HepG2 (cell line): ENCODE data around the gene PRKG1. TPM values are rescaled to one million over a fixed set of nuclear protein-coding genes. Genes with fewer than 3 reads are reported as not detected.

ENCODE experiments used
- ATAC-seq: fragments of 200-7000 bp; cut with Tn5 transposase; 3 replicates; pipeline ENCODE4 v1.9.1; 2020; ENCODE audit warnings: mild to moderate bottlenecking, moderate library complexity
- BruUV-seq: library from RNA; stranded (reverse); fragments of 400-500 nt; replicated peaks from 2 replicates; lab custom pipeline; 2021; lab: Mats Ljungman, UMichigan
- CTCF ChIA-PET: fragments of 300-600 bp; formaldehyde crosslinking; extraction: SDS; loops from one replicate; lab custom pipeline; 2021; ENCODE audit warnings: low total read pairs, inconsistent platforms, low intra/inter-chr PET ratio; lab: Yijun Ruan, JAX
- POLR2A ChIA-PET: fragments of 350-600 bp; sonication (Branson Sonifier 250); formaldehyde crosslinking; loops from one replicate; lab custom pipeline; 2020; ENCODE audit warnings: antibody characterized with exemption, inconsistent platforms; lab: Yijun Ruan, JAX
- DNase-seq: peaks from one replicate; pipeline ENCODE4 v3.0.0-alpha.2; 2015; ENCODE audit warnings: low spot score
- FAIRE-seq: peaks from 3 replicates; lab custom pipeline; 2011; peaks lifted over from hg19 to GRCh38; lab: Jason Lieb, UNC
- H2AFZ ChIP-seq: one replicate; pipeline ENCODE4 v1.6.1; 2011; ENCODE audit warnings: low read length, inconsistent platforms
- H3K27ac ChIP-seq: fragments of 300-600 bp; 3 replicates; pipeline ENCODE4 v1.8.0; 2011; ENCODE audit warnings: mixed run types, mild to moderate bottlenecking, mixed read lengths, low read length, inconsistent platforms; ENCODE audit not compliant: insufficient read depth; ENCODE audit errors: extremely low read length
- H3K27me3 ChIP-seq, 2 experiments: fragments of 200-600 bp in 1 of 2; 2 replicates in 1 of 2; 3 replicates in 1 of 2; pipeline versions ENCODE4 v1.6.0 to v1.8.0; 2011; ENCODE audit warnings: low read length in 2 of 2, mild to moderate bottlenecking in 2 of 2, moderate library complexity in 2 of 2, inconsistent platforms in 1 of 2; ENCODE audit not compliant: insufficient read depth in 2 of 2, control insufficient read depth in 1 of 2
- H3K36me3 ChIP-seq, 2 experiments: fragments of 200-600 bp in 1 of 2; replicated peaks in 1 of 2; 2 replicates in 1 of 2; 3 replicates in 1 of 2; pipeline versions ENCODE4 v1.5.1 to v1.8.0; 2011; ENCODE audit warnings: low read length in 2 of 2, inconsistent platforms in 1 of 2; ENCODE audit not compliant: insufficient read depth in 2 of 2, control insufficient read depth in 1 of 2
- H3K4me1 ChIP-seq: 2 replicates; pipeline ENCODE4 v1.5.1; 2012; ENCODE audit warnings: low read length, inconsistent platforms; ENCODE audit not compliant: insufficient read depth
- H3K4me2 ChIP-seq: 2 replicates; pipeline ENCODE4 v1.6.0; 2011; ENCODE audit warnings: low read depth, low read length, inconsistent platforms
- H3K4me3 ChIP-seq, 3 experiments: fragments of 200-600 bp in 1 of 3; sonication (generic), shearing (Covaris generic) in 1 of 3; replicated peaks in 1 of 3; 2 replicates each; pipeline ENCODE4 v1.5.1; 2011 to 2016; ENCODE audit warnings: low read length in 3 of 3, inconsistent platforms in 2 of 3, low read depth in 2 of 3, mild to moderate bottlenecking in 2 of 3, control low read depth in 1 of 3, mixed read lengths in 1 of 3; ENCODE audit not compliant: insufficient read depth in 1 of 3
- H3K79me2 ChIP-seq: one replicate; pipeline ENCODE4 v1.6.1; 2011; ENCODE audit warnings: low read length, inconsistent platforms; ENCODE audit not compliant: insufficient read depth
- H3K9ac ChIP-seq: 2 replicates; pipeline ENCODE4 v1.6.0; 2011; ENCODE audit warnings: mild to moderate bottlenecking, low read depth, low read length, inconsistent platforms; ENCODE audit not compliant: insufficient read depth
- H3K9me3 ChIP-seq: 2 replicates; pipeline ENCODE4 v1.5.1; 2012; ENCODE audit warnings: mild to moderate bottlenecking, low read length
- H4K20me1 ChIP-seq: 2 replicates; pipeline ENCODE4 v1.6.0; 2011; ENCODE audit warnings: inconsistent platforms, mild to moderate bottlenecking, low read length, moderate library complexity; ENCODE audit not compliant: insufficient read depth
- CBX5 ChIP-seq: sonication (generic); formaldehyde crosslinking; IDR thresholded peaks from 2 replicates; pipeline ENCODE4 v1.4.0; 2020; ENCODE audit warnings: missing genetic modification reagents, borderline replicate concordance
- EED ChIP-seq: sonication (generic); formaldehyde crosslinking; IDR thresholded peaks from 2 replicates; pipeline ENCODE4 v1.5.0; 2020; ENCODE audit warnings: mild to moderate bottlenecking, missing genetic modification reagents
- IRX3 ChIP-seq: sonication (generic); formaldehyde crosslinking; IDR thresholded peaks from 2 replicates; pipeline ENCODE4 v1.8.1; 2023; ENCODE audit warnings: mild to moderate bottlenecking, low read depth, missing genetic modification reagents, borderline replicate concordance
- MATR3 ChIP-seq: sonication (generic); formaldehyde crosslinking; IDR thresholded peaks from 2 replicates; pipeline ENCODE4 v1.4.0; 2020; ENCODE audit warnings: missing genetic modification reagents
- NR3C1 ChIP-seq: sonication (generic); formaldehyde crosslinking; IDR thresholded peaks from 2 replicates; pipeline ENCODE4 v1.4.0; 2020; ENCODE audit warnings: missing genetic modification reagents
- RARG ChIP-seq: sonication (generic); formaldehyde crosslinking; IDR thresholded peaks from 2 replicates; pipeline ENCODE4 v1.4.0; 2020; ENCODE audit warnings: low read depth, mild to moderate bottlenecking, missing genetic modification reagents
- RBAK ChIP-seq: sonication (generic); formaldehyde crosslinking; IDR thresholded peaks from 2 replicates; pipeline ENCODE4 v1.5.1; 2020; ENCODE audit warnings: mild to moderate bottlenecking, missing genetic modification reagents
- REL ChIP-seq: sonication (generic); formaldehyde crosslinking; conservative IDR thresholded peaks from 2 replicates; pipeline ENCODE4 v1.8.0; 2022; ENCODE audit warnings: mild to moderate bottlenecking, missing genetic modification reagents, moderate library complexity
- TBX3 ChIP-seq: fragments of 450-650 bp; IDR thresholded peaks from 2 replicates; pipeline ENCODE4 v1.6.1; 2017; ENCODE audit warnings: antibody characterized with exemption, mild to moderate bottlenecking, inconsistent platforms, borderline replicate concordance
- WGBS: methylation state at CpG from one replicate; pipeline ENCODE4 v1.1.6; 2017; ENCODE audit warnings: low lambda C conversion rate; 5-methylcytosine and 5-hydroxymethylcytosine counted together
- in situ Hi-C: cut with HindIII; loops from 2 replicates; pipeline ENCODE4 v1.10.0; 2017; ENCODE audit warnings: low pct_unique_long_range_greater_than_20kb; ENCODE audit not compliant: extremely low pct_ligation_motif_present
- intact Hi-C: fragments of 100-400 bp; cut with micrococcal nuclease; formaldehyde crosslinking; loops from one replicate; pipeline ENCODE4 v1.10.0; 2022; ENCODE audit not compliant: unreplicated experiment
- polyA plus RNA-seq, 8 experiments: library from polyadenylated mRNA; depleted of rRNA in 3 of 8; stranded (reverse) in 7 of 8; unstranded in 1 of 8; fragments of >200 nt; fragmentation: Illumina TruSeq in 4 of 8; extraction: Trizol in 4 of 8; gene quantifications; 2 replicates each; pipeline versions ENCODE4 v1.2.1 to v1.2.3, GENCODE V29; 2011 to 2016; ENCODE audit warnings: low read depth in 4 of 8, missing spikeins in 1 of 8, mixed read lengths in 1 of 8; ENCODE audit not compliant: insufficient read depth in 1 of 8
- total RNA-seq, 5 experiments: library from RNA; depleted of rRNA; stranded (reverse); fragments of >200 nt; fragmentation: Illumina TruSeq; extraction: Trizol; gene quantifications; 2 replicates each; pipeline ENCODE4 v1.2.3, GENCODE V29; 2016; ENCODE audit warnings: low read depth in 1 of 5
- TF ChIP-seq, protein P1 (sequence below): IDR thresholded peaks from 2 replicates; pipeline ENCODE4 v1.4.0; 2020; ENCODE audit warnings: mild to moderate bottlenecking, missing genetic modification reagents
- TF ChIP-seq, protein P2 (sequence below), 2 experiments: sonication (generic) in 1 of 2; formaldehyde crosslinking in 1 of 2; IDR thresholded peaks; 2 replicates each; pipeline versions ENCODE4 v1.4.0 to v1.6.1; 2018 to 2020; ENCODE audit warnings: missing genetic modification reagents in 2 of 2, borderline replicate concordance in 1 of 2, low read depth in 1 of 2, mild to moderate bottlenecking in 1 of 2, missing biosample characterization in 1 of 2

PRKG1 gene
- total and polyA plus RNA-seq, 2 of the 13 experiments (the other 11 are each of a cell fraction or from before 2014, with no cell fraction given): 0.01 TPM; not detected in 1

DNA sequence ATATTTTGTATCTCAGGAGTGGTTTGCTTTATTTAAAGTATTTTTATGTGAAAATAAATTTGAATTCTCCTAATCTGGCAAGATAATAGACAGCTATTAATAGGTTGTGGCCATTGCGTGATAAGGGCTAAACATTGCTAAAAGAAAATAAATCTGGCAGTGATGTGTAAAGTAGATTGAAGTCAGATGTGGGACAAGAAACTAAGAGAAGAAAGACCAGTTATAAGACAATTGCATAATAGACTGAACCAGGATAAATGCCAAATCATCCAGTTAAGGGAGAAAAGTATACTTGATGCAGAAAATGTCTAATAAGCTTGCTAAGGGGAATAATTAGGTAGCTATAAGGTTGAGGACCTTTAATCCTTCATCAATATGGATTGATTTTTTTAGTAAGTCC is 822.6 kb downstream of the PRKG1 start:
- no peak overlapping the region for H3K4me2 ChIP-seq
- intact Hi-C loops: no loop called here
- H2AFZ ChIP-seq: no peak overlapping the region
- no peaks in the 10 kb centered on the region for H3K36me3 ChIP-seq
- no peak for DNase-seq
- TF ChIP-seq EED (CRISPR knock-in tag): no peak
- TF ChIP-seq CBX5: no peak
- TF ChIP-seq, protein P1, sequence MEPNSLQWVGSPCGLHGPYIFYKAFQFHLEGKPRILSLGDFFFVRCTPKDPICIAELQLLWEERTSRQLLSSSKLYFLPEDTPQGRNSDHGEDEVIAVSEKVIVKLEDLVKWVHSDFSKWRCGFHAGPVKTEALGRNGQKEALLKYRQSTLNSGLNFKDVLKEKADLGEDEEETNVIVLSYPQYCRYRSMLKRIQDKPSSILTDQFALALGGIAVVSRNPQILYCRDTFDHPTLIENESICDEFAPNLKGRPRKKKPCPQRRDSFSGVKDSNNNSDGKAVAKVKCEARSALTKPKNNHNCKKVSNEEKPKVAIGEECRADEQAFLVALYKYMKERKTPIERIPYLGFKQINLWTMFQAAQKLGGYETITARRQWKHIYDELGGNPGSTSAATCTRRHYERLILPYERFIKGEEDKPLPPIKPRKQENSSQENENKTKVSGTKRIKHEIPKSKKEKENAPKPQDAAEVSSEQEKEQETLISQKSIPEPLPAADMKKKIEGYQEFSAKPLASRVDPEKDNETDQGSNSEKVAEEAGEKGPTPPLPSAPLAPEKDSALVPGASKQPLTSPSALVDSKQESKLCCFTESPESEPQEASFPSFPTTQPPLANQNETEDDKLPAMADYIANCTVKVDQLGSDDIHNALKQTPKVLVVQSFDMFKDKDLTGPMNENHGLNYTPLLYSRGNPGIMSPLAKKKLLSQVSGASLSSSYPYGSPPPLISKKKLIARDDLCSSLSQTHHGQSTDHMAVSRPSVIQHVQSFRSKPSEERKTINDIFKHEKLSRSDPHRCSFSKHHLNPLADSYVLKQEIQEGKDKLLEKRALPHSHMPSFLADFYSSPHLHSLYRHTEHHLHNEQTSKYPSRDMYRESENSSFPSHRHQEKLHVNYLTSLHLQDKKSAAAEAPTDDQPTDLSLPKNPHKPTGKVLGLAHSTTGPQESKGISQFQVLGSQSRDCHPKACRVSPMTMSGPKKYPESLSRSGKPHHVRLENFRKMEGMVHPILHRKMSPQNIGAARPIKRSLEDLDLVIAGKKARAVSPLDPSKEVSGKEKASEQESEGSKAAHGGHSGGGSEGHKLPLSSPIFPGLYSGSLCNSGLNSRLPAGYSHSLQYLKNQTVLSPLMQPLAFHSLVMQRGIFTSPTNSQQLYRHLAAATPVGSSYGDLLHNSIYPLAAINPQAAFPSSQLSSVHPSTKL: no peak
- TF ChIP-seq, protein P2, sequence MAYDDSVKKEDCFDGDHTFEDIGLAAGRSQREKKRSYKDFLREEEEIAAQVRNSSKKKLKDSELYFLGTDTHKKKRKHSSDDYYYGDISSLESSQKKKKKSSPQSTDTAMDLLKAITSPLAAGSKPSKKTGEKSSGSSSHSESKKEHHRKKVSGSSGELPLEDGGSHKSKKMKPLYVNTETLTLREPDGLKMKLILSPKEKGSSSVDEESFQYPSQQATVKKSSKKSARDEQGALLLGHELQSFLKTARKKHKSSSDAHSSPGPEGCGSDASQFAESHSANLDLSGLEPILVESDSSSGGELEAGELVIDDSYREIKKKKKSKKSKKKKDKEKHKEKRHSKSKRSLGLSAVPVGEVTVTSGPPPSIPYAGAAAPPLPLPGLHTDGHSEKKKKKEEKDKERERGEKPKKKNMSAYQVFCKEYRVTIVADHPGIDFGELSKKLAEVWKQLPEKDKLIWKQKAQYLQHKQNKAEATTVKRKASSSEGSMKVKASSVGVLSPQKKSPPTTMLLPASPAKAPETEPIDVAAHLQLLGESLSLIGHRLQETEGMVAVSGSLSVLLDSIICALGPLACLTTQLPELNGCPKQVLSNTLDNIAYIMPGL (CRISPR knock-in tag; IDR thresholded peaks at IDR 0.05; ENCODE audit: borderline replicate concordance in 1 of 2, low read depth in 1 of 2): no peak
- TF ChIP-seq NR3C1 (CRISPR knock-in tag): no peak
- TF ChIP-seq MATR3 (CRISPR knock-in tag): no peak
- no peak for TF ChIP-seq REL (CRISPR knock-in tag)
- TF ChIP-seq IRX3: no peak
- no peak for TF ChIP-seq RARG
- TF ChIP-seq RBAK (CRISPR knock-in tag): no peak
- no peak for TF ChIP-seq TBX3
- 0% methylated on average over 1 of the region's 1 CpG for WGBS
- FAIRE-seq: no peak
- CTCF ChIA-PET: no interaction called here
- no peaks in the 10 kb centered on the region for H4K20me1 ChIP-seq
- POLR2A ChIA-PET: no interaction called here
- no peak overlapping the region for H3K4me3 ChIP-seq
- H3K27me3 ChIP-seq: no peaks in the 10 kb centered on the region; a peak in 1 of 5 replicates
- H3K9ac ChIP-seq: no peak overlapping the region
- in situ Hi-C loops: no loop called here
- no peak for ATAC-seq
- no TSS peak for BruUV-seq
- no peaks in the 10 kb centered on the region for H3K9me3 ChIP-seq
- H3K27ac ChIP-seq: no peak overlapping the region
- no peaks in the 10 kb centered on the region for H3K4me1 ChIP-seq
- H3K79me2 ChIP-seq: no peaks in the 10 kb centered on the region
